GM13976 (cell line): ENCODE results near the gene TBC1D22A.

Experiments
- DNase-seq: peaks from one replicate; pipeline ENCODE4 v3.0.0; 2012; ENCODE audit warnings: low spot score
- CTCF ChIP-seq: IDR thresholded peaks from 2 replicates; pipeline ENCODE4 v1.5.1; 2012; ENCODE audit warnings: borderline replicate concordance, mild to moderate bottlenecking; ENCODE audit not compliant: insufficient read depth; ENCODE audit errors: extremely low read depth, missing control alignments, control extremely low read depth
- in situ Hi-C: fragments of 300-500 bp; cut with MboI; formaldehyde crosslinking; loops from one replicate; pipeline ENCODE4 v1.12.0; 2022; ENCODE audit warnings: low sequenced_read_pairs, mixed read lengths, inconsistent platforms; ENCODE audit not compliant: unreplicated experiment

TBC1D22A gene

GRCh38 chr22:46956498-46957215 is 194.2 kb downstream of the TBC1D22A start:
- no peak for DNase-seq
- in situ Hi-C loops: no loop called here
- no peak for TF ChIP-seq CTCF

- no peak for TF ChIP-seq CTCF
- no peak for DNase-seq
- in situ Hi-C loops: no loop called here
Observed at GRCh38 chr22:46957521-46957920, 195.1 kb downstream of the TBC1D22A start.

- in situ Hi-C loops: no loop called here
- DNase-seq: no peak
- TF ChIP-seq CTCF: no peak
Observed at GRCh38 chr22:46958191-46958590, 195.7 kb downstream of the TBC1D22A start.

GRCh38 chr22:46958658-46959057 is 196.2 kb downstream of the TBC1D22A start:
- no peak for DNase-seq
- in situ Hi-C loops: no loop called here
- TF ChIP-seq CTCF: no peak

- no peak for DNase-seq
- no peak for TF ChIP-seq CTCF
- in situ Hi-C loops: no loop called here
Observed at GRCh38 chr22:46959369-46959768, 196.9 kb downstream of the TBC1D22A start.

GRCh38 chr22:46961591-46962295 is 199.3 kb downstream of the TBC1D22A start:
- in situ Hi-C loops: no loop called here
- no peak for DNase-seq
- no peak for TF ChIP-seq CTCF
